Hepatocyte (in vitro differentiated cells): Measurements from ENCODE around the gene HNRNPLL.

ENCODE experiments used
- CTCF ChIP-seq: fragments of 200-600 bp; sonication (generic); IDR thresholded peaks from 2 replicates; pipeline ENCODE4 v1.5.1; 2016; ENCODE audit warnings: antibody characterized with exemption, mild to moderate bottlenecking; ENCODE audit not compliant: poor library complexity
- EZH2 ChIP-seq: fragments of 200-600 bp; sonication (generic); IDR thresholded peaks from 2 replicates; pipeline ENCODE4 v1.6.1; 2016; ENCODE audit warnings: antibody characterized with exemption, mild to moderate bottlenecking, borderline replicate concordance

- TF ChIP-seq CTCF (no peak), EZH2 (no peak)
Measured at GRCh38 chr2:38617301-38617700, 14.6 kb upstream of the HNRNPLL start.
